Fibroblast of the conjunctiva (primary cell): ENCODE measurements around the gene SNX24.
"Not testable (repeated sequence)": the region's sequence is repeated elsewhere in the genome, so short reads cannot be mapped to it uniquely, and the experiment has no call there.

ENCODE experiments used
- DNase-seq: peaks from one replicate; pipeline ENCODE4 v3.0.0-alpha.2; 2010; ENCODE audit warnings: low read depth

The SNX24 gene

GRCh38 chr5:122845229-122846050 is at the start of gene SNX24:
Gene SNX24 (plus strand): TSS chr5:122845613. CDS start chr5:122845634, 21 bp downstream.
- DNase-seq = peak; percentile 57

GRCh38 chr5:122805481-122805880 is 39.9 kb upstream of the SNX24 start:
- DNase-seq = no peak

GRCh38 chr5:122810405-122810804 is 35.0 kb upstream of the SNX24 start:
- DNase-seq = no peak

GRCh38 chr5:122815218-122815767 is 30.1 kb upstream of the SNX24 start:
- no peak for DNase-seq

GRCh38 chr5:122816756-122817155 is 28.7 kb upstream of the SNX24 start:
- DNase-seq = no peak

GRCh38 chr5:122831984-122832383 is 13.4 kb upstream of the SNX24 start:
- DNase-seq = no peak

GRCh38 chr5:122835681-122836080 is 9.7 kb upstream of the SNX24 start:
- no peak for DNase-seq

- DNase-seq = no peak
Measured at GRCh38 chr5:122836947-122837346, 8.5 kb upstream of the SNX24 start.

GRCh38 chr5:122839731-122840130 is 5.7 kb upstream of the SNX24 start:
- DNase-seq = no peak

GRCh38 chr5:122842016-122842580 is 3.3 kb upstream of the SNX24 start:
- no peak for DNase-seq

- no peak for DNase-seq
Measured at GRCh38 chr5:122844136-122844909, 1.1 kb upstream of the SNX24 start.

- DNase-seq = no peak
Measured at GRCh38 chr5:122844910-122845228, 544 bp upstream of the SNX24 start.

- DNase-seq = no peak
Measured at GRCh38 chr5:122846051-122846550, 688 bp downstream of the SNX24 start.

- DNase-seq = no peak
Measured at GRCh38 chr5:122847687-122848081, 2.3 kb downstream of the SNX24 start.

GRCh38 chr5:122849771-122850170 is 4.4 kb downstream of the SNX24 start:
- DNase-seq = no peak

GRCh38 chr5:122857538-122857937 is 12.1 kb downstream of the SNX24 start:
- DNase-seq = not testable (repeated sequence)

GRCh38 chr5:122858451-122858850 is 13.0 kb downstream of the SNX24 start:
- no peak for DNase-seq

- no peak for DNase-seq
Measured at GRCh38 chr5:122863240-122863639, 17.8 kb downstream of the SNX24 start.

GRCh38 chr5:122863721-122864120 is 18.3 kb downstream of the SNX24 start:
- DNase-seq = no peak

GRCh38 chr5:122864400-122864799 is 19.0 kb downstream of the SNX24 start:
- DNase-seq = no peak

GRCh38 chr5:122864842-122865241 is 19.4 kb downstream of the SNX24 start:
- no peak for DNase-seq

GRCh38 chr5:122870219-122870856 is 24.9 kb downstream of the SNX24 start:
- no peak for DNase-seq
